ENCODE measurements around the gene CLDN2. TPM values are rescaled to one million over a fixed set of nuclear protein-coding genes. Genes with fewer than 3 reads are reported as not detected.

The CLDN2 gene
- total RNA-seq, 1 donor = not detected

- Histone ChIP-seq H3K4me1 (ENCODE audit: insufficient read depth, low read length) (peaks cover 18% of the 10 kb centered on the region), H3K4me3 (ENCODE audit: insufficient read depth, low read length) (no peak overlapping the region), H2AFZ (ENCODE audit: low read length) (no peak overlapping the region), H3K79me2 (ENCODE audit: insufficient read depth, low read length) (no peaks in the 10 kb centered on the region), H3K27me3 (ENCODE audit: insufficient read depth, low read length) (peaks cover 9% of the 10 kb centered on the region), H3K9me3 (ENCODE audit: low read depth, low read length) (no peaks in the 10 kb centered on the region), H3K4me2 (ENCODE audit: insufficient read depth, low read length) (no peak overlapping the region), H4K20me1 (ENCODE audit: insufficient read depth, low read length) (no peaks in the 10 kb centered on the region), H3K36me3 (ENCODE audit: insufficient read depth, low read length) (no peaks in the 10 kb centered on the region), H3K27ac (ENCODE audit: low read depth, low read length) (no peak overlapping the region)
- TF ChIP-seq, protein P1, sequence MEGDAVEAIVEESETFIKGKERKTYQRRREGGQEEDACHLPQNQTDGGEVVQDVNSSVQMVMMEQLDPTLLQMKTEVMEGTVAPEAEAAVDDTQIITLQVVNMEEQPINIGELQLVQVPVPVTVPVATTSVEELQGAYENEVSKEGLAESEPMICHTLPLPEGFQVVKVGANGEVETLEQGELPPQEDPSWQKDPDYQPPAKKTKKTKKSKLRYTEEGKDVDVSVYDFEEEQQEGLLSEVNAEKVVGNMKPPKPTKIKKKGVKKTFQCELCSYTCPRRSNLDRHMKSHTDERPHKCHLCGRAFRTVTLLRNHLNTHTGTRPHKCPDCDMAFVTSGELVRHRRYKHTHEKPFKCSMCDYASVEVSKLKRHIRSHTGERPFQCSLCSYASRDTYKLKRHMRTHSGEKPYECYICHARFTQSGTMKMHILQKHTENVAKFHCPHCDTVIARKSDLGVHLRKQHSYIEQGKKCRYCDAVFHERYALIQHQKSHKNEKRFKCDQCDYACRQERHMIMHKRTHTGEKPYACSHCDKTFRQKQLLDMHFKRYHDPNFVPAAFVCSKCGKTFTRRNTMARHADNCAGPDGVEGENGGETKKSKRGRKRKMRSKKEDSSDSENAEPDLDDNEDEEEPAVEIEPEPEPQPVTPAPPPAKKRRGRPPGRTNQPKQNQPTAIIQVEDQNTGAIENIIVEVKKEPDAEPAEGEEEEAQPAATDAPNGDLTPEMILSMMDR (IDR thresholded peaks at IDR 0.05; ENCODE audit: extremely low read depth, low read depth, low read length) = no peak
- peak; percentile 25 for DNase-seq (ENCODE audit: insufficient read length, low spot score, missing footprints)
These were observed 18.9 kb upstream of the CLDN2 start for GRCh38 chrX:106901341-106901740.

DNA sequence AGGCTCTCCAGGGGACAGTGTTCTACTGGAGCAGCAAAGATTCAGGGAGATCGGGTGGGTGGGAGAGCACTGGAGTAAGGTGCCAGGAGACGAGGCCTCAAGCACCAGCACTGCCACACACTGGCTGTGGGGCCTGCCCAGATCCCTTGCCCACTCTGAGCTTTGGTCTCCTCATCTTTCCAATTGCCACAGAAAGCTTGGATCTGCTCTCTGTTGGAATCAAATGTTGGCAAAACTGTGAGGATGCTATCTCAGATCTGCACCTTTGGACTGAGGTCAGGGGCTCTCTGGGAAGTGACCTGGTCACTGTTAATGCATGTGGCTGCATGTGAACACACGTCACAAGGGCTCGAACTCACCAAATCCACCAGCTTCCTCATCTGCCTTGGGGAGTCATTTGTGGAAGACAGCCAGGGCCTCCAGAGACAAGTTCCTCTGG is 18.4 kb upstream of the CLDN2 start:
- Histone ChIP-seq H4K20me1 (ENCODE audit: insufficient read depth, low read length) (no peaks in the 10 kb centered on the region), H3K27ac (ENCODE audit: low read depth, low read length) (no peak overlapping the region), H3K4me3 (ENCODE audit: insufficient read depth, low read length) (no peak overlapping the region), H2AFZ (ENCODE audit: low read length) (no peak overlapping the region), H3K9me3 (ENCODE audit: low read depth, low read length) (no peaks in the 10 kb centered on the region), H3K79me2 (ENCODE audit: insufficient read depth, low read length) (no peaks in the 10 kb centered on the region), H3K36me3 (ENCODE audit: insufficient read depth, low read length) (no peaks in the 10 kb centered on the region), H3K4me2 (ENCODE audit: insufficient read depth, low read length) (no peak overlapping the region), H3K4me1 (ENCODE audit: insufficient read depth, low read length) (peaks cover 18% of the 10 kb centered on the region), H3K27me3 (ENCODE audit: insufficient read depth, low read length) (peaks cover 13% of the 10 kb centered on the region)
- TF ChIP-seq, protein P1 (IDR thresholded peaks at IDR 0.05; ENCODE audit: extremely low read depth, low read depth, low read length) = no peak
- DNase-seq (ENCODE audit: insufficient read length, low spot score, missing footprints) = no peak

GRCh38 chrX:106902684-106903083 is 17.5 kb upstream of the CLDN2 start:
- TF ChIP-seq, protein P1 (IDR thresholded peaks at IDR 0.05; ENCODE audit: extremely low read depth, low read depth, low read length) = no peak
- Histone ChIP-seq H4K20me1 (ENCODE audit: insufficient read depth, low read length) (no peaks in the 10 kb centered on the region), H3K4me1 (ENCODE audit: insufficient read depth, low read length) (peaks cover 10% of the 10 kb centered on the region), H3K27ac (ENCODE audit: low read depth, low read length) (no peak overlapping the region), H3K79me2 (ENCODE audit: insufficient read depth, low read length) (no peaks in the 10 kb centered on the region), H3K4me3 (ENCODE audit: insufficient read depth, low read length) (no peak overlapping the region), H3K27me3 (ENCODE audit: insufficient read depth, low read length) (peaks cover 15% of the 10 kb centered on the region), H3K4me2 (ENCODE audit: insufficient read depth, low read length) (no peak overlapping the region), H3K9me3 (ENCODE audit: low read depth, low read length) (no peaks in the 10 kb centered on the region), H2AFZ (ENCODE audit: low read length) (no peak overlapping the region), H3K36me3 (ENCODE audit: insufficient read depth, low read length) (no peaks in the 10 kb centered on the region)
- no peak for DNase-seq (ENCODE audit: insufficient read length, low spot score, missing footprints)

GRCh38 chrX:106903291-106903824 is 16.8 kb upstream of the CLDN2 start, which contains the start of gene RIPPLY1:
Gene RIPPLY1, minus strand, starts transcription at chrX:106903341. Its CDS starts 54 bp downstream, at chrX:106903287.
- no peak for DNase-seq (ENCODE audit: insufficient read length, low spot score, missing footprints)
- H2AFZ ChIP-seq (ENCODE audit: low read length) = no peak within 1 kb of the TSS
- peaks cover 9% of the 10 kb centered on the region for H3K4me1 ChIP-seq (ENCODE audit: insufficient read depth, low read length)
- H3K27me3 ChIP-seq (ENCODE audit: insufficient read depth, low read length) = peaks cover 15% of the 10 kb centered on the region
- no peaks in the 10 kb centered on the region for H3K36me3 ChIP-seq (ENCODE audit: insufficient read depth, low read length)
- no peak within 1 kb of the TSS for H3K27ac ChIP-seq (ENCODE audit: low read depth, low read length)
- H3K79me2 ChIP-seq (ENCODE audit: insufficient read depth, low read length) = no peaks in the 10 kb centered on the region
- TF ChIP-seq, protein P1 (IDR thresholded peaks at IDR 0.05; ENCODE audit: extremely low read depth, low read depth, low read length) = no peak
- H3K9me3 ChIP-seq (ENCODE audit: low read depth, low read length) = no peaks in the 10 kb centered on the region
- no peak within 1 kb of the TSS for H3K4me2 ChIP-seq (ENCODE audit: insufficient read depth, low read length)
- no peaks in the 10 kb centered on the region for H4K20me1 ChIP-seq (ENCODE audit: insufficient read depth, low read length)
- no peak within 1 kb of the TSS for H3K4me3 ChIP-seq (ENCODE audit: insufficient read depth, low read length)

Measured in osteoblast (primary cell).